Measurements from ENCODE around the gene GCAT. TPM values are rescaled to one million over a fixed set of nuclear protein-coding genes. Genes with fewer than 3 reads are reported as not detected.
A peak's percentile ranks its signal among the peaks of the same experiment; 100 is the strongest.

Gene GCAT
- total and polyA plus RNA-seq, 9 donors, result 2.3 to 17.7 (median 9.9) TPM

- no peak for TF ChIP-seq POLR2A (IDR thresholded peaks at IDR 0.05)
- 2 to 6% (median 5%) methylated on average over 13 of the region's 13 CpGs for WGBS, 3 donors
- intact Hi-C loops (cut with DNase I), result loop anchor here in 1 of 4 donors (5.0 kb wide), 1 partner anchor 140 kb away; no protein-coding TSS in a partner anchor
- Histone ChIP-seq H3K27me3 (no peaks in the 10 kb centered on the region), H3K9me3 (no peaks in the 10 kb centered on the region), H3K4me3 (peak overlapping the region; percentile 43), H3K27ac (no peak overlapping the region), H3K4me1 (ENCODE audit: insufficient read depth) (peaks cover 6% of the 10 kb centered on the region), H3K36me3 (no peaks in the 10 kb centered on the region)
- no peak for DNase-seq
Measured at GRCh38 chr22:37801946-37802309, 5.8 kb upstream of the GCAT start.

DNA sequence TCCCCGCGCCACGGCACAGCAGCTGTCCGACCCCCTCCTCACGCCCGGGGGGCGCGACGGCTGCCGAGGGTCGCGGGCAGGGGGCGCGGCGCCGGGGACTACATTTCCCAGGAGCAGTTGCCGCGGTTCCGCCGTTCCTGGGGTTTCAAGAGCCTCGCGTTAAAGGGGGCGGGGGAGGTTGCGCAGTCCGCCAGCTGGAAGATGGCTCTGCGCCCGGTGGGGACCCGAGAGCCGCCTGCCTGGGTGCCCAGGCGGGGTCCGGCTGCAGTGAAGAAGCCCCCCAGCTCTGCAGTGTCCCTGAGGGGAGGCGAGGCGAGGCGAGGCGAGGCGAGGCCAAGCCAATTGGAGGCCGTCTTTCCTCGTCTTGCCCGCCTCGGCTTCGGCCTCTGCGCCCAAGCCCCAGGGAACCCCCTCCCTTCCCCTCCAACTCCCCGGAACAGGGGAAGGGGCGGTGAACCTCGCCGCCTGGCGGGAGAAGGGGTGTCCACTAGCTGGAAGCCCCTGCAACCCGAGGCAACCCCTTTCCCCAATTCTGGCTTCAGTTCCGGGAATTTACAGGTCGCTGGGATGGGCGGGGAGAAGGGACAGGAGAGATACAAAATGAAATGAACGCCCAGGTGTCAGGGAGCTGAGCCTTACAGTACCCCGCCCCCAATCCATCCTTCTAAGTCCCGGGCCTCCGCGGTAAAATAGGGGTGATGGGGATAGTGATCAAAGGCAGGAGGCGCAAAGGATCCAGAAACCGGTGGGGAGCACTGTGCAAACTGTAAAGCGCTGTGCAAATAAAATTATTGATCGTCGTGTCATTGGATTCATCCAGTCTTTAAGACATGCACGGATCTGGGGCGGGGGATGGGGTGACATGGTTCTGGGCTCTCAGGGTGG lies 5.2 kb upstream of the GCAT start:
- H3K9me3 ChIP-seq, result no peaks in the 10 kb centered on the region
- H3K27me3 ChIP-seq, result no peaks in the 10 kb centered on the region
- peaks cover 6% of the 10 kb centered on the region for H3K4me1 ChIP-seq (ENCODE audit: insufficient read depth)
- H3K27ac ChIP-seq, result no peak overlapping the region
- no peak for TF ChIP-seq EP300 (IDR thresholded peaks at IDR 0.05)
- TF ChIP-seq POLR2A (IDR thresholded peaks at IDR 0.05), result no peak
- TF ChIP-seq CTCF (IDR thresholded peaks at IDR 0.05), result no peak
- peak overlapping the region; percentile 43 for H3K4me3 ChIP-seq
- DNase-seq, result peak; percentile 56 to 81 (median 73)
- H3K36me3 ChIP-seq, result no peaks in the 10 kb centered on the region
- intact Hi-C loops (cut with DNase I), result loop anchor here in 1 of 4 donors (5.0 kb wide), 1 partner anchor 140 kb away; no protein-coding TSS in a partner anchor
- 2 to 4% (median 3%) methylated on average over 36 to 63 of the region's 63 CpGs for WGBS, 3 donors

DNA sequence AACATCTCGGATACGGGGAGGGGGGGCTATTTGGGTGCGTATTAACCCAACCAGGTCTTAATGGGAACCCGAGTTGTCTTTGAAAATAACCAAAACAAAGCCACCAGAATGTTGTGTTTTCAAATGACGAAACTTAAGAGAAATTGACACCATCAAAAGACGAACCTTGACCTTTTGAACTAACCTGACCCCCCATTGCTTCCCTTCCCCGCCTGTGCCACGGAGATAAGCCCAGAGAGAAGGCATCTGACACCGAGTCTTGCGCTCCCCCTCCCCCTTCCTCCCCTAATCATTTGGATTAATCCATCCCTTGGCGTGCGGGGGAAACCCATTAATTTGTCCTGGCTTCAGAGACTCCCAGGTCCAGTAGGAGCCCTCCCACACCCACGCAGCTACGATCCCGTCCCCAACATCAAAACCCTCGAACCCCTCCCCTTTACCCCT lies 4.5 kb upstream of the GCAT start:
- no peaks in the 10 kb centered on the region for H3K9me3 ChIP-seq
- no peak overlapping the region for H3K27ac ChIP-seq
- peak in 1 of 5 donors; percentile 38 for DNase-seq
- no peak for TF ChIP-seq EP300 (IDR thresholded peaks at IDR 0.05)
- TF ChIP-seq CTCF (IDR thresholded peaks at IDR 0.05), result no peak
- no peak for TF ChIP-seq POLR2A (IDR thresholded peaks at IDR 0.05)
- WGBS, 3 donors, result 23 to 24% (median 23%) methylated on average over 16 of the region's 16 CpGs
- no peaks in the 10 kb centered on the region for H3K36me3 ChIP-seq
- H3K27me3 ChIP-seq, result no peaks in the 10 kb centered on the region
- H3K4me3 ChIP-seq, result no peak overlapping the region
- intact Hi-C loops (cut with DNase I), result loop anchor here in 1 of 4 donors (5.0 kb wide), 1 partner anchor 141 kb away; no protein-coding TSS in a partner anchor
- peaks cover 6% of the 10 kb centered on the region for H3K4me1 ChIP-seq (ENCODE audit: insufficient read depth)

GRCh38 chr22:37803639-37804351 lies 3.9 kb upstream of the GCAT start:
- H3K9me3 ChIP-seq, result no peaks in the 10 kb centered on the region
- no peak overlapping the region for H3K4me3 ChIP-seq
- peaks cover 9% of the 10 kb centered on the region for H3K4me1 ChIP-seq (ENCODE audit: insufficient read depth)
- H3K27me3 ChIP-seq, result no peaks in the 10 kb centered on the region
- no peaks in the 10 kb centered on the region for H3K36me3 ChIP-seq
- intact Hi-C loops (cut with DNase I), result loop anchor here in 1 of 4 donors (5.0 kb wide), 1 partner anchor 141 kb away; no protein-coding TSS in a partner anchor
- TF ChIP-seq EP300 (IDR thresholded peaks at IDR 0.05) (no peak), CTCF (IDR thresholded peaks at IDR 0.05) (no peak), POLR2A (IDR thresholded peaks at IDR 0.05) (no peak)
- DNase-seq, result peak in 3 of 5 donors; percentile 46 to 61 (median 54)
- peak overlapping the region in 1 of 2 donors; percentile 10 for H3K27ac ChIP-seq
- 43 to 61% (median 53%) methylated on average over 34 of the region's 34 CpGs for WGBS, 3 donors

All from ovary (tissue), 9 donors.